Measurements from ENCODE around the gene CENPX.

Gene CENPX

DNA sequence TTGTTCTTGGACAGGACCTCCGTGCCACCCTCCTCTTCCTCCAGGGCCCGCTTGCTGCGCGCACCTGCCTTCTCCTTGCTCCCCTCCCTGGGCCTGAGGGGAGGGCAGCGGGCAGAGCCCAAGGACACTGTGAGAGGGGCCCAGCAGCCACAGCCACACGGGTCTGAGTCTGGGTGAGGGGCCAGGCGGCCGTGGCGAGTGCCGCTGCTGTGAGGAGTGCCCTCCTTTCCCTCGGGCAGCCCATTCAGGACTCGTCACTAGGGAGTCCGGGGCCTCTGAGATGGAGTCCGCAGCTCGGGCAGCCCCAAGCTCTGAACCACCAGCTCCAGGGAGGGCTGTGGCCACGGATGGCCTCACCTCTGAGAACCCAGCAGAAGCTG lies 37.3 kb upstream of the CENPX start:
- no peaks in the 10 kb centered on the region for H3K4me1 ChIP-seq
- peaks cover 90% of the 10 kb centered on the region for H3K36me3 ChIP-seq
- TF ChIP-seq, protein P1, sequence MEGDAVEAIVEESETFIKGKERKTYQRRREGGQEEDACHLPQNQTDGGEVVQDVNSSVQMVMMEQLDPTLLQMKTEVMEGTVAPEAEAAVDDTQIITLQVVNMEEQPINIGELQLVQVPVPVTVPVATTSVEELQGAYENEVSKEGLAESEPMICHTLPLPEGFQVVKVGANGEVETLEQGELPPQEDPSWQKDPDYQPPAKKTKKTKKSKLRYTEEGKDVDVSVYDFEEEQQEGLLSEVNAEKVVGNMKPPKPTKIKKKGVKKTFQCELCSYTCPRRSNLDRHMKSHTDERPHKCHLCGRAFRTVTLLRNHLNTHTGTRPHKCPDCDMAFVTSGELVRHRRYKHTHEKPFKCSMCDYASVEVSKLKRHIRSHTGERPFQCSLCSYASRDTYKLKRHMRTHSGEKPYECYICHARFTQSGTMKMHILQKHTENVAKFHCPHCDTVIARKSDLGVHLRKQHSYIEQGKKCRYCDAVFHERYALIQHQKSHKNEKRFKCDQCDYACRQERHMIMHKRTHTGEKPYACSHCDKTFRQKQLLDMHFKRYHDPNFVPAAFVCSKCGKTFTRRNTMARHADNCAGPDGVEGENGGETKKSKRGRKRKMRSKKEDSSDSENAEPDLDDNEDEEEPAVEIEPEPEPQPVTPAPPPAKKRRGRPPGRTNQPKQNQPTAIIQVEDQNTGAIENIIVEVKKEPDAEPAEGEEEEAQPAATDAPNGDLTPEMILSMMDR (IDR thresholded peaks at IDR 0.05; ENCODE audit: low read depth, low read length) = no peak
- no peak for DNase-seq
- no peak overlapping the region for H3K4me3 ChIP-seq (ENCODE audit: low read depth, low read length)
- no peaks in the 10 kb centered on the region for H3K9me3 ChIP-seq
- no peaks in the 10 kb centered on the region for H3K27me3 ChIP-seq

DNA sequence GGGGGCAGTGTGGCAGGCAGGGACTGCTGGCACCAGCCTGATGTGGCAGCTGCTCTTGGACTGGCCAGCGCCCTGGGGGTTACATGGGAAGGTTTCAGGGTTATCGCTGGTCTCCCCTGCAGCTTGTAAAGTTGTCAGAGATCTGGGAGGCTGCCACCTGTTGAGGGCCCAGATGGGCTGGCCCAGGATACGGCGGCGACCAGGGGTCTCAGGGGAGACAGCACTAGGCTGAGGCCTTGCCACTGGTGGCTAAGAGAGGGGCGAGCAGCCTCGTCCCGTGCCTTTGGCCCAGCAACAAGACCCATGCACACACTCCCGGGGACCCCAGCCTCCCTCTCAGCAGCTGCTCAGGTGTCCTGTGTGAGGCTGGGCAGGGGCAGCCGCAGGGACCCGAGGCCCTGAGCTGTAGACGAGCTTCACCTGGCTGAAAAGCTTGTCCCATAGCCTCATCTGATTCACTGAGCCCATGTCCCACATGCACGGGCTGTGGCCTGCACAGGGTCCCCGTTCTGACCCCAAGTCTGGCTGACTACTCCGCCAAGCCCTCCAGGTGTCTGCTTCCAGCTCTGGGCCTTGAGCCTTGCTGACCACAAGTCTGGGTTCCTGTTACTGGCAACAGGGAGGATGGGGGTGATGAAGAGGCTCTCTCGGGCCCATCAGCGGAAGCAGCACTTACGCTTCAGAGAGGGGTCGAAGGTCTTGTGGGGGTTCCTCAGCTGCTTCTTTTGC lies 36.8 kb upstream of the CENPX start:
- TF ChIP-seq, protein P1 (IDR thresholded peaks at IDR 0.05; ENCODE audit: low read depth, low read length) = no peak
- no peak for DNase-seq
- no peaks in the 10 kb centered on the region for H3K4me1 ChIP-seq
- no peaks in the 10 kb centered on the region for H3K9me3 ChIP-seq
- no peaks in the 10 kb centered on the region for H3K27me3 ChIP-seq
- H3K4me3 ChIP-seq (ENCODE audit: low read depth, low read length) = no peak overlapping the region
- H3K36me3 ChIP-seq = peaks cover 94% of the 10 kb centered on the region

DNA sequence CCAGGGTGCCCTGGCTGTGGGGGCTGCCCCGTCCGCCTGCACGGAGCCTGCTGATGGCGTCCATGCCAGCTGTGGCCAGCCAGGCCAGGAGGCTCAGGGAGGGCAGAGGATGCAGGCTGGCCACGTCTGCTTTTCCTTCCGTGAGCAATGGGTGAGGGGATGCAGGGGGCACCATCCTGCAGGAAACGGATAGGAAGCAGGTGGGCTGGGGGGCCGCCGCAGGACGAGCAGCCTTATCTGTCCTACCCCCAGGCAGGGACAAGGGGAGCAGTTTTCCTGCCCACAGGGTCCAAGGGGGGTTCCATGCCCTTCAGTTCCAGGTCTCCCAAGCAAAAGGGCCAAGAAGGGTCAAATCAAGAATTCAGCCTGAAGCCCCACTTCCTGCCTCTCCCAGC lies 36.2 kb upstream of the CENPX start:
- Histone ChIP-seq H3K9me3 (no peaks in the 10 kb centered on the region), H3K4me1 (no peaks in the 10 kb centered on the region), H3K36me3 (peaks cover 94% of the 10 kb centered on the region), H3K4me3 (ENCODE audit: low read depth, low read length) (no peak overlapping the region), H3K27me3 (no peaks in the 10 kb centered on the region)
- DNase-seq = no peak
- TF ChIP-seq, protein P1 (IDR thresholded peaks at IDR 0.05; ENCODE audit: low read depth, low read length) = no peak

DNA sequence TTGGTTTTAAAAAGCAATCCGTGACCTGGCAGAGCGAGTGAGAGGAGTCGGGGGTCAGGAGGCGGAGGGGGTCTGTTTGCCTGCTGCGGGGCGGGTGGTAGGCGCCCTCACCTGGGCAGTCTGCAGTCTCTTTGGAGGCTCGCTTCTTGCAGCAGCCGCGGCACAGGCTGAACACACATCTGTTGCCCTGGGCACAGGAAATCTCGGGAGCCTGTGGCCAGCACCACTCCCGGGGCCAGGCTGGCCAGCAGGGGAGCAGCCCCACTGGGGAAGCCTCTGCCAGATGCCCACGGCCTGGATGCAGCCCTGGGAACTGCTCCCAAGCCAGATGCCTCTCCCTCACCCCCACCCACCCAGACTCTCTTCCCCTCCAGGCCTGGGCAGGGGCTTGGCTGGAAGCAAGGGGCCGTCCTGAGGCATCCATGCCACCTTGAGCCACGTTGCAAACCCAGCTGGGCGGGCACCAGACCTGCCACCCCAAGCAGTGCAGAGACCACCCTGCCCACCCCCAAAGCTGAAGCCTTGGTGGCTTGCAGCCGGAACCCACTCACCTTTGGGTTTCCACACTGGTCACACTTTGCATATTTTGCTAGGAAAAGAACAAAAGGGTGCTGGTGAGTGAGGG lies 35.7 kb upstream of the CENPX start:
- no peaks in the 10 kb centered on the region for H3K4me1 ChIP-seq
- H3K9me3 ChIP-seq = no peaks in the 10 kb centered on the region
- DNase-seq = no peak
- no peak overlapping the region for H3K4me3 ChIP-seq (ENCODE audit: low read depth, low read length)
- H3K36me3 ChIP-seq = peaks cover 94% of the 10 kb centered on the region
- TF ChIP-seq, protein P1 (IDR thresholded peaks at IDR 0.05; ENCODE audit: low read depth, low read length) = no peak
- no peaks in the 10 kb centered on the region for H3K27me3 ChIP-seq

DNA sequence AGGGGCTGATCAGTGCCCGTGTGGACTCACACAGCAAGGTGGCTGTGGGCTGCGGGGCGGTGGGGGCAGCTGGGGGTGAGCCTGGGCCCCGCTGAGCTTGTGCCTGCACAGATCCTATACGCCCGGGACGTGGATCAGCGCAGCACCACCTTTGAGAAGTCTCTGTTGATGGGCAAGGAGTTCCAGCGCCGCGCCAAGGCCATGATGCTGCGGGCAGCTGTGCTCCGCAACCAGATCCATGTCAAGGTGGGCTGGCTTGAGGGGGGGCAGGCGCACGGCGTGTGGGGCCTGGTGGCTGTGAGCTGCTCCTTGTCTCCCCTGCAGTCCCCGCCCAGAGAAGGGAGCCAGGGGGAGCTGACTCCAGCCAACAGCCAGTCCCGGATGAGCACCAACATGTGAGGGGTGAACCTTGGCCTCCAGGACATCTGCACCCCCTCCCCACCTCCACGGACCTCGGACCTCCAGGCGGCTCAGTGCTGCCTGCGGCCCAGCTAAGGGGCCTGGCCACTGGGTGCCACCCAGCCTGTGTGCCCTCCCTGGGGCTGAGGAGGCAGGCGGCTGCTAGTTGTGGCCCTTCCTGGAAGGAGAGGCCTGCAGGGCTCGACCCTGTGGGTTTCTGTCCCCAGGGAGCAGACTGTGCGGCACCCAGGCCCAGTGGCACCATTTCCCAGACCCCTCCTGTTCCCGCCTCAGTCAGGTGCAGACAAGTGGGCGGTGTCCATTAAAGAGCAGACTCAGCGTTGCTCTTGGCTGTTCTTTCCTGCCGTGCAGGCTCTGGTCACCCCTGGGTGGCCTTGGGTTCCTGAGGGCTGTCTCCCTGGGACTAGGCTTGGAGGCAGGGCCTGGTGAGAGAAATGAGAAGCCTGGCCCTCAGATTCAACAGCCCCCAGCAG lies 34.3 kb upstream of the CENPX start:
- no peaks in the 10 kb centered on the region for H3K4me1 ChIP-seq
- H3K36me3 ChIP-seq = peaks cover 83% of the 10 kb centered on the region
- TF ChIP-seq, protein P1 (IDR thresholded peaks at IDR 0.05; ENCODE audit: low read depth, low read length) = no peak
- no peak overlapping the region for H3K4me3 ChIP-seq (ENCODE audit: low read depth, low read length)
- 0 out of 2 replicates have a peak, but pooled peaks cover 2% of the 10 kb centered on the region for H3K27me3 ChIP-seq
- no peak for DNase-seq
- no peaks in the 10 kb centered on the region for H3K9me3 ChIP-seq

All from BE2C (cell line).